GM12878 (cell line): Measurements from ENCODE around the gene UEVLD. TPM values are rescaled to one million over a fixed set of nuclear protein-coding genes. Genes with fewer than 3 reads are reported as not detected.

Experiments used
- ATAC-seq: fragments of 200-7000 bp; cut with Tn5 transposase; 3 replicates; pipeline ENCODE4 v1.9.1; 2020; ENCODE audit warnings: mild to moderate bottlenecking, moderate library complexity
- BruUV-seq: library from RNA; stranded (reverse); fragments of 400-500 nt; replicated peaks from 2 replicates; lab custom pipeline; 2021; lab: Mats Ljungman, UMichigan
- CTCF ChIA-PET: fragments of 300-600 bp; sonication (Branson Sonifier 250); formaldehyde crosslinking; extraction: SDS; loops from one replicate; lab custom pipeline; 2021; ENCODE audit warnings: inconsistent platforms; lab: Yijun Ruan, JAX
- POLR2A ChIA-PET: fragments of 350-600 bp; formaldehyde crosslinking; extraction: SDS; loops from one replicate; lab custom pipeline; 2021; ENCODE audit warnings: inconsistent platforms; lab: Charles Lee
- RAD21 ChIA-PET: fragments of 300-600 bp; sonication (Branson Sonifier 250); formaldehyde crosslinking; loops from one replicate; lab custom pipeline; 2023; ENCODE audit warnings: antibody characterized with exemption; ENCODE audit not compliant: unreplicated experiment; lab: Charles Lee
- SMC1A ChIA-PET: fragments of 300-600 bp; sonication (Branson Sonifier 250); formaldehyde crosslinking; loops from one replicate; lab custom pipeline; 2023; ENCODE audit not compliant: unreplicated experiment, uncharacterized antibody; lab: Charles Lee
- DNase-seq: peaks from one replicate; pipeline ENCODE4 v3.0.0-alpha.2; 2011; ENCODE audit warnings: low read depth, low spot score
- FAIRE-seq: peaks from 3 replicates; lab custom pipeline; 2011; peaks lifted over from hg19 to GRCh38; lab: Jason Lieb, UNC
- H2AFZ ChIP-seq: 2 replicates; pipeline ENCODE4 v1.6.0; 2011; ENCODE audit warnings: low read depth, low read length, control low read depth; ENCODE audit not compliant: control insufficient read depth
- H3K27ac ChIP-seq: 2 replicates; pipeline ENCODE4 v1.5.1; 2011; ENCODE audit warnings: control low read depth; ENCODE audit not compliant: control insufficient read depth, insufficient read depth
- H3K27me3 ChIP-seq, 2 experiments: replicated peaks in 1 of 2; 2 replicates each; pipeline versions ENCODE4 v1.6.0 to v1.6.1; 2011; ENCODE audit warnings: low read length in 1 of 2; ENCODE audit not compliant: control insufficient read depth in 2 of 2, insufficient read depth in 2 of 2
- H3K36me3 ChIP-seq, 2 experiments: 2 replicates each; pipeline ENCODE4 v1.5.1; 2011; ENCODE audit warnings: low read length in 1 of 2; ENCODE audit not compliant: control insufficient read depth in 2 of 2, insufficient read depth in 2 of 2
- H3K4me1 ChIP-seq: 2 replicates; pipeline ENCODE4 v1.6.1; 2011; ENCODE audit warnings: mild to moderate bottlenecking, low read length, moderate library complexity, mixed read lengths; ENCODE audit not compliant: control insufficient read depth, insufficient read depth
- H3K4me2 ChIP-seq: 2 replicates; pipeline ENCODE4 v1.6.0; 2011; ENCODE audit warnings: control low read depth; ENCODE audit not compliant: control insufficient read depth, insufficient read depth
- H3K4me3 ChIP-seq: fragments of 200-600 bp; sonication (generic); 2 replicates; pipeline ENCODE4 v1.5.1; 2016
- H3K79me2 ChIP-seq: 2 replicates; pipeline ENCODE4 v1.6.0; 2011; ENCODE audit warnings: low read length; ENCODE audit not compliant: control insufficient read depth, insufficient read depth
- H3K9ac ChIP-seq: 2 replicates; pipeline ENCODE4 v1.8.0; 2011; ENCODE audit warnings: low read length, control low read depth, mixed read lengths; ENCODE audit not compliant: control insufficient read depth, insufficient read depth
- H3K9me3 ChIP-seq: replicated peaks from 3 replicates; pipeline ENCODE4 v1.5.1; 2011; ENCODE audit warnings: mild to moderate bottlenecking, low read length; ENCODE audit not compliant: control insufficient read depth, insufficient read depth
- H4K20me1 ChIP-seq: 2 replicates; pipeline ENCODE4 v1.6.0; 2011; ENCODE audit not compliant: control insufficient read depth, insufficient read depth
- CEBPB ChIP-seq, 2 experiments: fragments of 150-350 bp in 1 of 2; IDR thresholded peaks; 2 replicates each; pipeline ENCODE4 v1.6.1; 2012 to 2014; ENCODE audit warnings: low read depth in 2 of 2, low read length in 2 of 2, borderline replicate concordance in 1 of 2, inconsistent platforms in 1 of 2
- CHD4 ChIP-seq: fragments of 200-600 bp; sonication (generic); IDR thresholded peaks from 2 replicates; pipeline ENCODE4 v1.6.1; 2016; ENCODE audit warnings: mild to moderate bottlenecking
- CREM ChIP-seq: IDR thresholded peaks from 2 replicates; pipeline ENCODE4 v1.6.1; 2014; ENCODE audit warnings: antibody characterized with exemption, low read depth
- HDGF ChIP-seq: fragments of 450-650 bp; IDR thresholded peaks from 2 replicates; pipeline ENCODE4 v1.6.1; 2016; ENCODE audit warnings: antibody characterized with exemption
- IRF3 ChIP-seq: fragments of 450-650 bp; IDR thresholded peaks from 2 replicates; pipeline ENCODE4 v1.6.1; 2014; ENCODE audit warnings: mild to moderate bottlenecking
- PAX5 ChIP-seq: IDR thresholded peaks from 2 replicates; pipeline ENCODE4 v1.6.1; 2011; ENCODE audit warnings: low read depth, low read length, borderline replicate concordance
- STAT3 ChIP-seq: IDR thresholded peaks from 2 replicates; pipeline ENCODE4 v1.6.1; 2011; ENCODE audit warnings: low read depth, low read length, improper control_type of control experiment
- ZNF687 ChIP-seq: fragments of 450-650 bp; IDR thresholded peaks from 2 replicates; pipeline ENCODE4 v1.6.1; 2017; ENCODE audit warnings: mild to moderate bottlenecking, moderate library complexity
- ZZZ3 ChIP-seq: IDR thresholded peaks from 2 replicates; pipeline ENCODE4 v1.6.1; 2011; ENCODE audit warnings: low read depth; ENCODE audit not compliant: control insufficient read depth, insufficient read length
- WGBS: methylation state at CpG from one replicate; pipeline ENCODE4 v1.1.6; 2016; ENCODE audit warnings: low lambda C conversion rate; ENCODE audit not compliant: insufficient replicate concordance, insufficient coverage; ENCODE audit errors: missing lambda C conversion rate; 5-methylcytosine and 5-hydroxymethylcytosine counted together
- in situ Hi-C: fragments of 300-500 bp; cut with MboI; formaldehyde crosslinking; loops from 9 replicates; pipeline ENCODE4 v1.14.3; 2018; ENCODE audit warnings: mixed read lengths
- intact Hi-C: fragments of 100-400 bp; cut with micrococcal nuclease; formaldehyde crosslinking; loops from one replicate; pipeline ENCODE4 v1.14.2; 2022; ENCODE audit not compliant: unreplicated experiment
- polyA plus RNA-seq, 11 experiments: library from polyadenylated mRNA; depleted of rRNA in 4 of 11; unstranded in 6 of 11; stranded (reverse) in 5 of 11; fragments of >200 nt; fragmentation: Nextera tagmentation in 4 of 11; fragmentation: Illumina TruSeq in 1 of 11; extraction: Ambion mirVana in 4 of 11; extraction: Trizol in 1 of 11; gene quantifications; 1 replicate in 1 of 11; 2 replicates in 10 of 11; pipeline versions ENCODE4 v1.2.1 to v1.2.3, GENCODE V29; 2011 to 2016; ENCODE audit warnings: inconsistent platforms in 2 of 11, missing spikeins in 2 of 11, low read depth in 1 of 11
- total RNA-seq, 4 experiments: library from RNA; depleted of rRNA in 3 of 4; stranded (reverse); fragments of >200 nt in 3 of 4; fragmentation: Illumina TruSeq in 1 of 4; extraction: Trizol in 1 of 4; gene quantifications; 2 replicates each; pipeline versions ENCODE4 v1.2.1 to v1.2.3, GENCODE V29; 2013 to 2021

UEVLD gene
- total and polyA plus RNA-seq, 10 of the 15 experiments (the other 5 are each of a cell fraction or from before 2014, with no cell fraction given) = 6.5 to 16.3 (median 13.4) TPM

- Histone ChIP-seq H3K9me3 (no peaks in the 10 kb centered on the region), H3K27ac (no peak within 1 kb of the TSS), H3K4me1 (no peaks in the 10 kb centered on the region), H2AFZ (no peak within 1 kb of the TSS), H3K9ac (no peak within 1 kb of the TSS), H3K79me2 (no peaks in the 10 kb centered on the region), H4K20me1 (no peaks in the 10 kb centered on the region), H3K36me3 (no peaks in the 10 kb centered on the region; a peak in 1 of 4 replicates), H3K27me3 (no peaks in the 10 kb centered on the region), H3K4me2 (no peak within 1 kb of the TSS), H3K4me3 (no peak within 1 kb of the TSS)
- ChIA-PET SMC1A (no interaction called here), CTCF (interaction anchor here (0.6 to 1.2 kb wide), 2 partner anchors 10 to 144 kb away, joined by 3 to 5 read pairs; no protein-coding TSS in a partner anchor), RAD21 (no interaction called here), POLR2A (no interaction called here)
- intact Hi-C loops = no loop called here
- no peak for TF ChIP-seq CREM
- TF ChIP-seq CHD4 = no peak
- no peak for TF ChIP-seq CEBPB (IDR thresholded peaks at IDR 0.05; ENCODE audit: borderline replicate concordance in 1 of 2, low read depth in 2 of 2, low read length in 2 of 2)
- no peak for TF ChIP-seq IRF3
- no peak for TF ChIP-seq HDGF
- no peak for TF ChIP-seq PAX5
- no peak for TF ChIP-seq ZZZ3
- no peak for TF ChIP-seq STAT3
- no peak for TF ChIP-seq ZNF687
- 96% methylated on average over 7 of the region's 7 CpGs for WGBS
- in situ Hi-C loops = no loop called here
- FAIRE-seq = no peak
- no TSS peak for BruUV-seq
- ATAC-seq = no peak
- no peak for DNase-seq
Measured at GRCh38 chr11:18599739-18600230, 11.3 kb upstream of the UEVLD start, which contains the start of gene MISFA. Gene MISFA, plus strand, starts transcription at chr11:18599789. Its CDS starts 140 bp downstream, at chr11:18599929.
